CD4-positive, alpha-beta T cell treated with Interferon gamma for 1 hour (primary cell): ENCODE data around the gene FLG.
"Not testable (repeated sequence)": the region's sequence is repeated elsewhere in the genome, so short reads cannot be mapped to it uniquely, and the experiment has no call there.

Source experiments
- DNase-seq: peaks from one replicate; pipeline ENCODE4 v3.0.0-alpha.2; 2020

Gene FLG

GRCh38 chr1:152325111-152325510 lies at the start of gene FLG:
Gene FLG (minus strand): TSS chr1:152325239. CDS start chr1:152315456, 9,783 bp downstream.
- DNase-seq: no peak

- DNase-seq: no peak
These were observed 49.4 kb upstream of the FLG start for GRCh38 chr1:152374451-152374850.

- DNase-seq: no peak
These were observed 47.6 kb upstream of the FLG start for GRCh38 chr1:152372672-152373071.

- DNase-seq: no peak
These were observed 42.4 kb upstream of the FLG start for GRCh38 chr1:152367436-152367835.

DNA sequence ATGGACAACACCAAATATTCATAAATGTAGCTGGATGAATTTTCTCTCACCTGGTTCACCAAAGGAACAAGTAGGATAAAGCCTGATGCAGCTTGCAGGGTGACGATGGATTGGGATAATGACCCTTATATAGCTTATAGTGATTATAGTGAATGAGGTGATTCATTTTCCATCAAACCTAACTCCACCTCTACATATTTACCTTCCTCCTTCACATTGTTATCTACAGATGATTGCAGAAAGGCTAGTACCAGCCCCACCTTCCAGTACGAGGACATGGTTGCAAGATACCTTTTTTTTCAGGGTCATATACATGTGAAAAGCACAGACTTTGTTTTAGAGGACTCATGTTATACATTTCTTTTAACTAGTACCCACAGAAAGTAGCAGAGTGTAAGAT lies 34.9 kb upstream of the FLG start, which contains the start of gene FLG2:
Gene FLG2 (minus strand): TSS at position 101 of the 400 bp plus-strand sequence. CDS start 1,122 bp downstream, outside the sequence.
- DNase-seq: no peak

- DNase-seq: no peak
These were observed 31.7 kb upstream of the FLG start for GRCh38 chr1:152356736-152357135.

- no peak for DNase-seq
These were observed 24.6 kb upstream of the FLG start for GRCh38 chr1:152349611-152350010.

- DNase-seq: no peak
These were observed 23.4 kb upstream of the FLG start for GRCh38 chr1:152348447-152348846.

- no peak for DNase-seq
These were observed 22.2 kb upstream of the FLG start for GRCh38 chr1:152347116-152347728.

DNA sequence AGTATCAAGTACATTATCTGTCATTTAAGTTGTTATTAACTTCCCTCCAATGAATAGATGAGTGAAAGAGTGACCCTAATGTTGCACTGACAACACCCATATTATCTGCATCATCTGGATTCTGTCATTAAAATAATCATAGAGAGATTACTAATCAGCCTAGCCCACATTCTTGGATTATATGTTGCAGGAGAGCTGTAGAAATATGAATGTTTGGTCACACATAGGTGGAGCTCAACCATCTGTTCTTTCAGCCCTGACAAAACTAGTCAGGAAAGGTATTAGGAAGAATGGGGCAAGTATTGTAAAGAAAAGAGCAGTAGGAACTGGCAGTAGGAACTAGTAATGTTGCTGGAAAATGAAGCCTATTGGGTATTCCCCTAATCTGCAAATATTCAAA lies 19.4 kb upstream of the FLG start:
- no peak for DNase-seq

- DNase-seq: no peak
These were observed 18.0 kb upstream of the FLG start for GRCh38 chr1:152343006-152343405.

DNA sequence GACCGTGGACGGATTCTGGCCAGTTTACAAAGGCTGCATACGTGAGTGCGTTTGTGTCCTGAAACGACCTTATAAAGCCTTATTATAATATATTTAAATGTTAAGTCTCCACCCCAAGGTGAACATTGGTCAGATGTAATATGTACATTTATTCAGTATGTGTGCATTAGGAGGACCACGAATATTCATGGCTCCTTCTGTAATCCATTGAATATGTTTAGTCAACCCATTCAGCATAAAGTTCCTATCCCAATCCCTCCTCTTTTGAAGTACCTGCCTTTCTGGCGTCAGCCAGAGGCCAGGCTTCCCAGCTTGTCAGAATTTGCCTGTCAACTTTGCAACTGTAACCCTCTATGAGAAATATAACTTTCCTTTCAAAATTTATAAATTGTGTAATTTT lies 10.4 kb upstream of the FLG start:
- DNase-seq: no peak

GRCh38 chr1:152328801-152329391 lies 3.9 kb upstream of the FLG start:
- DNase-seq: no peak

- DNase-seq: no peak
These were observed 11.1 kb downstream of the FLG start for GRCh38 chr1:152313970-152314369.

DNA sequence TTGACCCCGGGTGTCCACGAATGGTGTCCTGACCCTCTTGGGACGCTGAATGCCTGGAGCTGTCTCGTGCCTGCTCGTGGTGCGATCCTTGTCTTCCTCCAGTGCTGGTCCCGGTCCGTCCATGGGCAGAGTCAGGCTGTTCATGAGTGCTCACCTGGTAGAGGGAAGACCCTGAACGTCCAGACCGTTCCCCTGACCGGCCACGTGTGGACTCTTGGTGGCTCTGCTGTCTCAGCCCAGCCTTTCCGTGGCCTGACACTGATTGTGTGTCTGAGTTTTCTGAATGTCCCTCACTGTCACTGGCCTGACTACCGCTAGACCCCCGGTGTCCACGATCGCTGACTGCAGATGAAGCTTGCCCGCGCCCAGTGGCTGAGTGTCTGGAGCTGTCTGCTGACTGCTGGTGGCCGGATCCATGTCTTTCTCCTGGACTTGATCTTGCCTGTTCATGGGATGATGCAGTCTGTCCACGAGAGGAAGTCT lies 11.7 kb downstream of the FLG start:
- no peak for DNase-seq

GRCh38 chr1:152312169-152312568 lies 12.9 kb downstream of the FLG start:
- not testable (repeated sequence) for DNase-seq

DNA sequence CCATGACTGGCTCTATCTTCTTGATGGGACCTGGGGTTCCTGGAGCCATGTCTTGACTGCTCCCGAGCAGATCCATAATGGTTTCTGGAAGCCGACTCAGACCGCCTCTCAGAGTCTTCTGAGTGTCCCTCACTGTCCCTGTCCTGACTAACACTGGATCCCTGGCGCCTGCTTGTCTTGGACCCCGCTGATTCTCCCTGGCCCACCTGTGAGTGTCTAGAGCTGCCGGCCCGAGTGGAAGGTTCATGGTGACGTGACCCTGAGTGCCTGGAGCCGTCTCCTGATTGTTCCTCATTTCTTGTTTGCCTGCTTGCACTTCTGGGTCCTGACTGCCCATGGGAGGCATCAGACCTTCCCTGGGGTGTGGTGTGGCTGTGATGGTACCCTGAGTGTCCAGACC lies 15.1 kb downstream of the FLG start:
- no peak for DNase-seq

DNA sequence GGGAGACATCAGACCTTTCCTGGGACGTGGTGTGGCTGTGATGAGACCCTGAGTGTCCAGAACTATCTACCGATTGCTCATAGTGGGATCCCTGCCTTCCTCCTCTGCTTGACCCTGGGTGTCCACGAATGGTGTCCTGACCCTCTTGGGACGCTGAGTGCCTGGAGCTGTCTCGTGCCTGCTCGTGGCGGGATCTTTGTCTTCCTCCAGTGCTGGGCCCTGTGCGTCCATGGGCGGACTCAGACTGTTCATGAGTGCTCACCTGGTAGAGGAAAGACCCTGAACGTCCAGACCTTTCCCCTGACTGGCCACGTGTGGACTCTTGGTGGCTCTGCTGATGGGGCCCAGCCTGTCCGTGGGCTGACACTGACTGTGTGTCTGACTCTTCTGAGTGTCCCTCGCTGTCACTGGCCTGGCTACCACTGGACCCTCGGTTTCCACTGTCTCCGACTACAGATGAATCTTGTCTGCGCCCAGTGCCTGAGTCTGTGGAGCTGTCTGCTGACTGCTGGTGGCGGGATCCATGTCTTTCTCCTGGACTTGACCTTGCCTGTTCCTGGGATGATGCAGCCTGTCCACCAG lies 15.6 kb downstream of the FLG start:
- DNase-seq: not testable (repeated sequence)

- DNase-seq: not testable (repeated sequence)
These were observed 16.3 kb downstream of the FLG start for GRCh38 chr1:152308758-152309157.

DNA sequence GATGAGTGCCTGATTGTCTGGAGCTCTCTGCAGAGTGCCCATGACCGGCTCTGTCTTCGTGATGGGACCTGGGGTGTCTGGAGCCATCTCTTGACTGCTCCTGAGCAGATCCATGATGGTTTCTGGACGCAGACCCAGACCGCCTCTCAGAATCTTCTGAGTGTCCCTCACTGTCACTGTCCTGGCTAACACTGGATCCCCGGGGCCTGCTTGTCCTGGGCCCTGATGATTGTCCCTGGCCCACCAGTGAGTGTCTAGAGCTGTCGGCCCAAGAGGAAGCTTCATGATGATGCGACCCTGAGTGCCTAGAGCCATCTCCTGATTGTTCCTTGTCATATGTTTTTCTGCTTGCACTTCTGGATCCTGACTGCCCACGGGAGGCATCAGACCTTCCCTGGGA lies 17.1 kb downstream of the FLG start:
- not testable (repeated sequence) for DNase-seq

- not testable (repeated sequence) for DNase-seq
These were observed 18.9 kb downstream of the FLG start for GRCh38 chr1:152306123-152306522.

- DNase-seq: not testable (repeated sequence)
These were observed 20.3 kb downstream of the FLG start for GRCh38 chr1:152304773-152305172.

DNA sequence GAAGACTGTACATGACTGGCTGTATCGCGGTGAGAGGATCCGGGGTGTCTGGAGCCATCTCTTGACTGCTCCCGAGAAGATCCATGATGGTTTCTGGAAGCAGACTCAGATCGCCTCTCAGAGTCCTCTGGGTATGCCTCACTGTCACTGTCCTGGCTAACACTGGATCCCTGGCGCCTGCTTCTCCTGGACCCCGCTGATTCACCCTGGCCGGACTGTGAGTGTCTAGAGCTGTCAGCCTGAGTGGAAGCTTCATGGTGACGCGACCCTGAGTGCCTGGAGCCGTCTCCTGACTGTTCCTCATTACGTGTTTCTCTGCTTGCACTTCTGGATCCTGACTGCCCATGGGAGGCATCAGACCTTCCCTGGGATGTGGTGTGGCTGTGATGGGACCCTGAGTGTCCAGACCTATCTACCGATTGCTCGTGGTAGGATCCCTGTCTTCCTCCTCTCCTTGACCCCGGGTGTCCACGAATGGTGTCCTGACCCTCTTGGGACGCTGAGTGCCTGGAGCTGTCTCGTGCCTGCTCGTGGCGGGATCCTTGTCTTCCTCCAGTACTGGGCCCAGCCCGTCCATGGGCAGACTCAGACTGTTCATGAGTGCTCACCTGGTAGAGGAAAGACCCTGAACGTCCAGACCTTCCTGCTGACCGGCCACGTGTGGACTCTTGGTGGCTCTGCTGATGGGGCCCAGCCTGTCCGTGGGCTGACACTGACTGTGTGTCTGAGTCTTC lies 21.7 kb downstream of the FLG start:
- DNase-seq: not testable (repeated sequence)

DNA sequence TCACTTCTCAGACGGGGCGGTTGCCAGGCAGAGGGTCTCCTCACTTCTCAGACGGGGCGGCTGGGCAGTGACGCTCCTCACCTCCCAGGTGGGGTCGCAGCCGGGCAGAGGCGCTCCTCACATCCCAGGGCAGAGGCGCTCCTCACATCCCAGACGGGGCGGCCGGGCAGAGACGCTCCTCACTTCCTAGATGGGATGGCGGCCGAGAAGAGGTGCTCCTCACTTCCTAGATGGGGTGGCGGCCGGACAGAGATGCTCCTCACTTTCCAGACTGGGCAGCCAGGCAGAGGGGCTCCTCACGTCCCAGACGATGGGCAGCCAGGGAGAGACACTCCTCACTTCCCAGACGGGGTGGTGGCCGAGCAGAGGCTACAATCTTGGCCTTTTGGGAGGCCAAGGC lies 68.6 kb downstream of the FLG start:
- not testable (repeated sequence) for DNase-seq
